GM12892 (cell line): ENCODE results near the gene FLT3.

Experiments
- POLR2A ChIP-seq: IDR thresholded peaks from 2 replicates; pipeline ENCODE4 v1.6.1; 2011; ENCODE audit warnings: low read depth, low read length, control low read depth
- POLR2AphosphoS5 ChIP-seq: IDR thresholded peaks from 2 replicates; pipeline ENCODE4 v1.6.1; 2011; ENCODE audit warnings: low read depth, low read length, control low read depth
- TAF1 ChIP-seq: IDR thresholded peaks from 2 replicates; pipeline ENCODE4 v1.6.1; 2011; ENCODE audit warnings: low read depth, mild to moderate bottlenecking, control low read depth, low read length, borderline replicate concordance

- TF ChIP-seq POLR2A: no peak
- TF ChIP-seq TAF1: no peak
- TF ChIP-seq POLR2AphosphoS5: no peak
These were observed 132.6 kb downstream of the FLT3 start for GRCh38 chr13:27967736-27968315.
